AML-193 (cell line): ENCODE measurements around the gene PIR.
A peak's percentile ranks its signal among the peaks of the same experiment; 100 is the strongest.

ENCODE experiments used
- DNase-seq, 2 experiments: peaks; one replicate each; lab custom pipeline; 2025; lab: John Stamatoyannopoulos, UW

Gene PIR

GRCh38 chrX:15483891-15484290, 9.2 kb downstream of the PIR start:
- no peak for DNase-seq

GRCh38 chrX:15475486-15475885, 17.6 kb downstream of the PIR start:
- no peak for DNase-seq

- no peak for DNase-seq
Measured at GRCh38 chrX:15475021-15475420, 18.1 kb downstream of the PIR start.

- no peak for DNase-seq
Measured at GRCh38 chrX:15474028-15474427, 19.1 kb downstream of the PIR start.

- no peak for DNase-seq
Measured at GRCh38 chrX:15472531-15472930, 20.6 kb downstream of the PIR start.

GRCh38 chrX:15471028-15471427, 22.1 kb downstream of the PIR start:
- DNase-seq, result peak; percentile 37 to 45

GRCh38 chrX:15469613-15470012, 23.5 kb downstream of the PIR start:
- no peak for DNase-seq

- peak; percentile 22 to 36 for DNase-seq
Measured at GRCh38 chrX:15468036-15468435, 25.1 kb downstream of the PIR start.

GRCh38 chrX:15465896-15466651, 27.1 kb downstream of the PIR start:
- DNase-seq, result peak in 1 of 2 experiments; percentile 0

- DNase-seq, result no peak
Measured at GRCh38 chrX:15465347-15465746, 27.8 kb downstream of the PIR start.

GRCh38 chrX:15464704-15465103, 28.4 kb downstream of the PIR start:
- DNase-seq, result no peak

GRCh38 chrX:15451913-15452312, 41.2 kb downstream of the PIR start:
- no peak for DNase-seq

GRCh38 chrX:15448010-15448639, 45.0 kb downstream of the PIR start:
- no peak for DNase-seq

- no peak for DNase-seq
Measured at GRCh38 chrX:15441464-15441863, 51.7 kb downstream of the PIR start.

- DNase-seq, result no peak
Measured at GRCh38 chrX:15438332-15438731, 54.8 kb downstream of the PIR start.

- no peak for DNase-seq
Measured at GRCh38 chrX:15437724-15438123, 55.4 kb downstream of the PIR start.

GRCh38 chrX:15435836-15436619, 57.1 kb downstream of the PIR start:
- no peak for DNase-seq

- no peak for DNase-seq
Measured at GRCh38 chrX:15434205-15434604, 58.9 kb downstream of the PIR start.

- no peak for DNase-seq
Measured at GRCh38 chrX:15430584-15430983, 62.5 kb downstream of the PIR start.

GRCh38 chrX:15430076-15430475, 63.1 kb downstream of the PIR start:
- DNase-seq, result no peak

GRCh38 chrX:15425024-15425423, 68.1 kb downstream of the PIR start:
- DNase-seq, result no peak

- DNase-seq, result no peak
Measured at GRCh38 chrX:15418707-15419181, 74.4 kb downstream of the PIR start.
